EH (cell line): ENCODE data around the gene CDC37L1.

Experiments
- DNase-seq: peaks from one replicate; pipeline ENCODE4 v3.0.0-alpha.2; 2015; ENCODE audit warnings: low read depth

CDC37L1 gene

DNA sequence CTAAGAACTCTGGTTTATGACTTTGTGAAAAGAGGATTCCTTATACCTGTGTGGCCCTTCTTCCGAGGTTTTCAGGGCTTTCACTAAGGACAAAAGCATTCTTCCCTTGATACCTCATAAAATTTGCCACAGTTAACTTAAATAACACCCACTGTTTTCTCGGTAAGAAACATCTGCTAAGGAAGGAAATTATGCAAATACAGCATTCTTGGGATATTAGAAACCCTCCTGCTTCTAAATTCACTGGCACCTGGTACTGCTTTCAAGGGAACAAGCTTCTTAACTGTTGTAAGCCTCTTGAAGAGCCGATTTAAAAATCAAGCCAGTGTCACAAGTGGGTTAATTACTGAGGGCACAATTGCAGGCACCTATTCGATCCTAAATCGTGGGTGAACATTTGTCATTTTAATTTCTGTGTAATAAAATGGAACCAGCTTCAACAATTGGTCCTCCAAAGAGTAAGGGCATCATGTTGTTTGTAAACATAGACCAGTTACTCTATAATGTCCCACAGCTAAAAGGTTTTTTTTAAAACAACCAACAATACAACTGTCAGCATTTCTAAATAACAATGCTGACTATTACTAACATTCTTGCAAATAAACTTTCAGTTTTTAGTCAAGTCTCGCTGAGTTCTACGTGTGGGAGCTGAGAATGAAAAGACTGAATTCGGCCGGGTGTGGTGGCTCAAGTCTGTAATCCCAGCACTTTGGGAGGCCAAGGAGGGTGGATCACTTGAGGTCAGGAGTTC lies 35.1 kb downstream of the CDC37L1 start:
- DNase-seq, result peak; percentile 3

DNA sequence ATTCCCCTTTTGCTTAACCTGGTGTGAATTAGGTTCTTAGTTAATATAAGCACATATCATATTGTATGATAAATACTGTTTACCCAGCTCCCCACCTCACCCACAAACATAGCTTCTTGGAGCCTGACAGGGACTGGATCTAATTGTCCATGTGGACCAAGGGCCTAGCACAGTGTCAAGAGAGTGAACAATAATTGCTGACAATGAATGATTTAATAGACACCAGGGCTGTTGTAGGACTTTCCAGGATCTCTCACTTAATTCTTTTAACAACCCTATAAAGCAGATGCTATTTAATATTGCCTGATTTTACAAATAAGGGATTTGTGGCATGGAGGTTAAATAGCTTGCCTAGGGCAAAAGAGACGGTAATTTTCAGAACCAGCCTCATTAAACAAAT lies 36.8 kb downstream of the CDC37L1 start:
- DNase-seq, result no peak

DNA sequence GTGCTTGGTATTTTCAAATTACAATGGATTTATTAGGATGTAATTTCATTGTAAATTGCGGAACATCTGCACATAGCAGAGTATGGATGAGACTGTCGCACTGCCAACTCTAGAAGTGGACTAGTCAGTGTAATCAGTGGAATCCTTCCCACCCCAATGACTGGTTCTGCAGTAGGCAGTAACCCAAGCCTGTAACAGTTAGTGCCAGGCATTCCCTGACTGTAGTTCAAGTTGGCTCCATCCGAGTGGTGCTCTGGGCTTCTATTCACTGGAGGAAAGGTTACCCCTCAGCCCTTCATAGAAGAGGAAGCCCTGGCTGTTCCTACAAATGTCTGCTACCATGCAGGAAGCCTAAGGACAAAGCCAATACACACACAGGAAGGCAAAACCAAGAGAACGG lies 38.4 kb downstream of the CDC37L1 start:
- DNase-seq, result no peak

DNA sequence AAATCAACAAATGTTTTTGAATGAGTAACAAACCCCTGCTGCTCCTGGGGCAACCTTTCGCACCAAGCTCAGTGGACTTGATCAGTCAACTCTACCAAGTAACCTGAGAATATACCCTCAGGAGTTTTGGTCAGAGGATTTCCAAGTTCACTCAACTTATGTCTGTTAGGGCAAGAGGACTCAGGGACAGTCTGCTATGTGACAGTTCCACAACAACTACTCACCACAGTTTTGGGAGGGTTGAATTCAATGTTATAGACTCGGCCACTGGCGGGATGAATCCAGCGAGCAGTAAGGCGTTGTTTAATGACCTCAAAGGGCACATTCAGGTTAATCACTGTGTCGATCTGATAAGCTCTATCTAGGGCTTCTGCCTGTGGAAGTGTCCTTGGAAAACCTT lies 39.5 kb downstream of the CDC37L1 start:
- no peak for DNase-seq

DNA sequence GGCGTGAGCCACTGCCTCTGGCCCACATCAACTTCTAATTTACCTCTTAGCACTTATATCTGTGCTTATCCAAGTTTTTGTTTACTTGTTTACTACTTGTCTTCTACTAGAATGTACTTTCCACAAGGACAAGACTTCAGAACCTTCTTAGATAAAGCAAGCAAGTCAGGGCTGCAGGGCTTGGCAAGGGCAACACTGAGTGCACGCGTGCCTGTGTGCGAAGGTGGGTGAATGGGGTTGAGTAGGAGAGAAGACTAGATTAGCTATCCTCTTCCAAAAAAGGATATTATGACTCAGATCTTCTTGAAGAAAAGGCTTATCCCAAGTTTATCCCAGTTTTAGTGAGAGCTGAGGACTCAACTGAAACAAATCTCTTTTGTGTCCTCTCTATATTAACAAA lies 42.4 kb downstream of the CDC37L1 start:
- DNase-seq, result no peak

DNA sequence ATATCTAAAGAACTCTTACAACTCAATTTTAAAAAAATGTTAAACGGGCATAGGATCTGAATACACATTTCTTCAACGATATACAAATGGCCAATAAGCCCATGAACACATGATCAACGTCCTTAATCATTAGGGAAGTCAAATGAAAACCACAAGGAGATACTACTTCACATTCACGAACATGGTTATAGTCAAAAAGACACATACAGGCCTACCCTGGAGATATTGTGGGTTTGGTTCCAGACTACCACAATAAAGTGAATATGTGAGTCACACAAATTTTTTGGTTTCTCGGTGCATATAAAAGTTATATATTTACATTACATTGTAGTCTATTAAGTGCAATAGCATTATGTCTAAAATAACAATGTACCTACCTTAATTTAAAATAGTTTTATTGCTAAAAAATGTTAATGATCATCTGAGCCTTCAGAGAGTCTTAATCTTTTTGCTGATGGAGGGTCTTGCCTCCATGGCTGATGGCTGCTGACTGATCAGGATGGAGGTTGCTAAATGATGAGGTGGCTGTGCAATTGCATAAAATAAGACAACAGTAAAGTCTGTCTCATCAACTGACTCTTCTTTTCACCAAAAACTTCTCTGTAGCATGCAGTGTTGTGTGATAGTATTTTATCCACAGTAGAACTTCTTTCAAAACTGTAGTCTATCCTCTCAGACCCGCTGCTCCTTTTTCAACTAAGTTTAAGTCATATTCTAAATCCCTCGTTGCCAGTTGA lies 46.5 kb downstream of the CDC37L1 start:
- no peak for DNase-seq

DNA sequence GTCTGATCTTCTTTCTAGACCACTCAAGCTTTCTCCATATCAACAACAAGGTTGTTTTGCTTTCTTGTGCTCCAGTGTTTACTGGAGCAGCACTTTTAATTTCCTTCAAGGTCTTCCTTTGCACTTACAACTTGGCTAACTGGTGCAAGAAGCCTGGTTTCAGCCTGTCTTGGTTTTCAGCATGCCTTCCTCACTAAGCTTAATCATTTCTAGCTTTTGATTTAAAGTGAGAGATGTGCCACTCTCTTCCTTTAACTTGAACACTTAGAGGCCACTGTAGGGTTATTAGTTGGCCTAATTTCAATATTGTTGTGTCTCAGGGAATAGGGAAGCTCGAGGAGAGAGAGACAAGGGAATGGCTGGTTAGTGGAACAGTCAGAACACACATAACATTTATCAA lies 48.2 kb downstream of the CDC37L1 start:
- no peak for DNase-seq

DNA sequence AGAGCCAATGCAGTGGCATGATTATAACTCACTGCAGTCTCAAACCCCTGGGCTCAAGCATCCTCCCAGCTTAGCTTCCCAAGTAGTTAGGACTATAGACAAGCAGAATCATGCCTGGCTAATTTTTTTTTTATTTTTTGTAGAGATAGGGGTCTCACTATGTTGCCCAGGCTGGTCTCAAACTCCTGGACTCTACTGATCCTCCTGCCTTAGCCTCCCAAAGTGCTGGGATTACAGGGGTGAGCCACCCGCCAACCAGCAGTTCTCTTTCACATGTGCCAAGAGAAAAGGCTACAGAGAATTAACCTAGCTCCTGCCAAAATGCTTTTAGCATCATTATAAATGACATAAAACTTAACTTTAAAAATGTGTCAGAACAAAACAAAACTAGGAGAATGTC lies 53.5 kb downstream of the CDC37L1 start:
- no peak for DNase-seq

DNA sequence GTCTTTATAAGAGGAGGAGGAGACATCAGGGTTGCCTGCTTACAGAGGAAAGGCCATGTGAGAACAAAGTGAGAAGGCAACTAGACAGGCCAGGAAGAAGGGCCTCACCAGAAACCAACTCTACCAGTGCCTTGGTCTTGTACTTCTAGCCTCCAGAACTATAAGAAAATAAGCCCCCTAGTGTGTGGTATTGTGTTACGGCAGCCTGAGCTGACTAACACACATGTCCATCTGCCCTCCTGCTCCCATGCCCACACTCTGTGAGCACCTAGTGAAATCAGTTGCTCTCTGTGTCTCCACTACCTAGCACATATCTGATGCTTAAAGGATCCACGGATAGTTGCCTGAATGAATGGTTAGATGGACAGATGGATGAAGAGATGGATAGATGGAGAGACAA lies 54.8 kb downstream of the CDC37L1 start:
- peak; percentile 10 for DNase-seq

DNA sequence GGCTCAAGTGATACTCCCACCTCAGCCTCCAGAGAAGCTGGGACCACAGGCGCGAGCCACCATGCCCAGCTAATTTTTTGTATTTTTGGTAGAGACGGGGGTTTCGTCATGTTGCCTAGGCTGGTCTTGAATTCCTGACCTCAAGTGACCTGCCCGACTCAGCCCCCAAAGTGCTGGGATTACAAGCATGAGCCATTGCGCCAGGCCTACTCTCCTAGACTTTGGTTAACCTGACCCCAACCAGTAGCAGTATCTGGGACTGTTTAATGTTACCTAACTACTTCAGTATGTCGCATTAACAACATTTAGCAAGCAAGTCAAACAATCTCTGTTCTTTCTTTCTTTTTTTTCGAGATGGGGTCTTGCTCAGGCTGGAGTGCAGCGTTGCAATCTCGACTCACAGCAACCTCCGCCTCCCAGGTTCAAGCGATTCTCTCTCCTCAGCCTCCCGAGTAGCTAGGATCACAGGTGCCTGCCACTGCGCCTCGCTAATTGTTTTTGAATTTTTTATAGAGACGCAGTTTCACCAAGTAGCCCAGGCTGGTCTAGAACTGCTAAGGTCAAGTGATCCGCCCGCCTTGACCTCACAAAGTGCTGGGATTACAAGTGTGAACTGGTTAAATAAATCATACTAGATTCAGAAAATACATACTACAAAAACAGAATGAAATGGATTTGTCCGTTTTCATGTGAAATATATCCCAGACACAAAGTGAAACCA lies 59.7 kb downstream of the CDC37L1 start:
- DNase-seq, result no peak

DNA sequence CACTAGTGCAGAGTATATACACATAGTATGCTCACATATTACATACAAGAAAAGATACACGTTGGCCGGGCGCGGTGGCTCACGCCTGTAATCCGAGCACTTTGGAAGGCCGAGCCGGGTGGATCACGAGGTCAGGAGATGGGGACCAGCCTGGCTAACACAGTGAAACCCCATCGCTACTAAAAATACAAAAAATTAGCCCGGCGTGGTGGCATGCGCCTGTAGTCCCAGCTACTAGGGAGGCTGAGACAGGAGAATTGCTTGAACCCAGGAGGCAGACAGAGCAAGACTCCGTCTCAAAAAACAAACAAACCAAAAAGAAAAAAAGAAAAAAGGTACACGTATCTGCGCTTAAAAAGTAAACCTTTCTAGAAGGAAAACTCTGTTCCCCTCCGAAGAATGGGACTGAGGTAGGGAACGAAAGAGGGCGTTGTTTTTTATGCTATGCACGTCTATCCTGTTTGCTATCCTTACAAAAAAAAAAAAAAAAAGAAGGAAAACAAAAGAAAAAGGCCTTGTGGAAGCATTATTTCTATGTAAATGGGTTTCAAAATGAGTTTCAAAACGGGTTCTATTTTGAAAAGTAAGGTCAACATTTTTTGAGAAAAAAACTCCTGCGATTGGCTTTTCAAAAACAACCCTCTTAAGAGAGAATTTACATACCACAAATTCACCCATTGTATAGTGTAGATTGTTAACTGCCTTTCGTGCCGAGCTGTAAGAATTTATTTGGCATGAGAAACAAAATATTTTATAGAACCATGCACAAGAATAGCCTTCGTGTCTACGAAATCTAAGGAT lies 60.4 kb downstream of the CDC37L1 start:
- DNase-seq, result peak; percentile 58

DNA sequence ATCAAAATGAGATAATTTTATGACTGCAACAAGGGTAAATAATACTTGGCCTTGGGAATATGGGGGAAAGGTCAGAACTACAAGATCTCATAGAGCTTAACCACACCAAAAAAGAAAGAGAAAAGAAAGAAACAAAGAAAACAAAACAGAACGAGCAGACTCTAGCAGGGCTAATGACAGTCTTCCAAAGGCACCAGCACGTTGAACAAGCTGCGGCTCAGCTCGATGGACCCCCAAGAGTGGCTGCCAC lies 60.9 kb downstream of the CDC37L1 start:
- DNase-seq, result peak; percentile 37

DNA sequence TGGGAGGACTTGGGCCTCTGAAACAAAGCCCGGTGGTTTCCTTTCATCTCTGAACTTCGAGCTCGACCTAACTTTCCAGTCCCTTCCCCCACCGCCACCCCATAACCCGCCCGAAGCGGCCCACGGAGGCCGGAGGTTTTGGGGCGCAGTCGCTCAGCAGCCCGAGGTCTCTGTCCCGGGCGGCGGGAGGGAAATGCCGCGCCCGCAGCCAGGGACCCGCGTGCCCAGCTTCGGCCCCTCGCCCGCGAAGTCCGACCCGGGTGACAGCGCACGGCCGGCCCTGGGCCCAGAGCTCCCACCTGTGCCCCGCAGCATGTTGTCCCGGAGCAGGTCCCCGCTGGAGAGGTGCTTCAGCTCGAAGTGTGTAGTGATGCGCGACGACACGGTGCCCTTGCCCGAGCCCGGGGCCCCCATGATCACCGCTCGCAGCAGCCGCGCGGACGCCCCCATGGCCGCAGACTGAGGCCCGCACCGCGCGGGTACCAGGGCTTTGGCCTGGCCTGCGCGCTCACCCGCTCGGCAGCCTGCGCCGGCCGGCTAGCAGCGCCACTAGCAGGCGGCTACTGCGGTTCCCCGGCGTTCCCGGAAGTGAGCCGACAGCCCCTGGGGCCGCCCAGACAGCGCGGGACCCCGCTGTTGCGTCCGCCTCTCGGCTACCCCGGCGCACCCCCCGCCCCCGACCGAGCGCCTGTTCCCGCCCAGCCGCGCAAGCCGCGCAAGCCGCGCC lies 61.4 kb downstream of the CDC37L1 start, which contains the start of gene AK3:
TSS of gene AK3 (minus strand) at position 565 of the 727 bp plus-strand sequence. CDS start at position 450, 115 bp downstream.
- DNase-seq, result peak; percentile 89

DNA sequence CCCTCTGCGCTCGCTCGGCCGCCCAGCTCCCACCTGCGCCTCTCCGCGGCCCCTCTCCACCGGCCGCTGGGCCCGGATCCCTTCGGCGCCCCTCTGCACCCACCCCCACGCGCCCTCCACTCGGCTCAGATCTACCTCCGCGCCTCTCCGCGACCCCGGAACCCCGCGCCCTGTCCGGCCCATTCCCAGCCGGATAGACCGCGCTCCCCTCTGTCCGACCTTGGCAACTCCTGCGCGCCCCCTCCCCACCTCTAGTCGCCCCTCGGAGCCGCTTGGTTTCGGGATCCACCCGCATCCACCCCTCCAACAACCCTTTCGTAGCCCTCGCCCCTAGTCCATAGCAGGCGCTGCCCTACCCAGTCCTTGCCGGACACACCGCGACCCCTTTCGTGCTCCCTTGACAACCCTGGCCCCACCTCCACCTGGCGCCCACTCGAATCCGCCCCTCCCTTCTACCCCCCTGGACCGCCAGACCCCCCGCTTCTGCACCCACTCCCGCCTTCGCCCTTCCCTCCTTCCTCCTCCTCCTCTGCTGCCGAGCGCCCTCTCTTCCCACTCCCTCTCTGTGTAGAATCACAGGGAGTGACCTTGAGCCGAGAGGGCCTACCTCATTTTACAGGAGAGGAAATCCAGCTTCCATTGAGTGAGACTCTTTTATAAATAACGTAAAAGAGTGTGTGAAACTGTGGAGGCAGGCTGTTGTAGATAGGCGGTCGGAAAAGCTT lies 62.2 kb downstream of the CDC37L1 start:
- no peak for DNase-seq

DNA sequence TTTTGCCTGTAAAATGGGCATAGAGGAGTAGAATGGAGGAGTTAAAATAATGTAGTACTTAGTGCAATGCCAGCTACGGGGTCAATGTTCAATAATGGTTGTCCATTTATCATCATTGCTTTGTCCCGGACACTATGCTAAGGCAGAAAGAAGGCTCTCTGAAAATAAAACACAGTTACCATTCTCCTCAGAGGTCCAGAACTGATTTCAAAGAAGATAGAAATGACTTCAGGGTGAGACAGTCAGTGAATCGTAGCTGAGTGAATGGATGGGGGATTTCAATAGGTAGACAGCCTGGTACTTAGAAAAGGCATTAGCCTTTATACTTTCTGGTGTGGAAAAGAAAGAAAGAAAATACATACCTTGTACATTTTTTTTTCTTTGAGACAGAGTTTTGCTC lies 62.9 kb downstream of the CDC37L1 start:
- DNase-seq, result no peak

DNA sequence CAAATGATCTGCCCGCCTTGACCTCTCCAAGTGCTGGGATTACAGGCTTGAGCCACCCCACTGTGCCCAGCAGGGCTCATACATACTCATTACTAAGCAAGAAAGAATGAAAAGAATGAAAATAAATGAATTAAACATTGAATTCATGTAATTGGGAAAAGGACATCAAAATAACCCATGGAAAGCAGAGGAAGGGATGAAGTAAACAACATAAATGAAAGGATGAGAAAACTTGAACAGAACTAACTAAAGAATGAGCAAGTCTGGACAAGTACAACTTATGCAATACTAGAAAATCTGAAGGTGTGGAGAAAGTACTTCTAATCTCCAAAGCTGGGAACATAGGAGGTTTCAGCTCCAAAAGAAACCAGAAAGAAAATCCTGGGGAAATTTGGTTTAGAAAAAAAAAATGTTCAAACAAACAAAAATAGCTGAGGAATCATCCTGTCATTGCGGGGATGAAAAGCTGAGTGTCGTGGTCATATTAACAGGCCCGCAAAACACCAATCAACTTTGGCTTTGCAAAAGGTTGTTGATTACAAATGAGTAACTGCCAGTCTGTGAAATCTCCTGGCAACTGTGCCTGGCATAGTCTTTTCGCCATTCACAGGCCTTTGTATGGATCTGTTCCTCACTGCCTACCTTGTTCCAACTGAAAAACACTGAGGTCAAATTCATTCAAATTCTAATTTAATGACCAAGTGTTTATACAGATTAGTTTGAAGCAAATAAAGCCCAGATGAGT lies 63.9 kb downstream of the CDC37L1 start:
- DNase-seq, result peak; percentile 36

DNA sequence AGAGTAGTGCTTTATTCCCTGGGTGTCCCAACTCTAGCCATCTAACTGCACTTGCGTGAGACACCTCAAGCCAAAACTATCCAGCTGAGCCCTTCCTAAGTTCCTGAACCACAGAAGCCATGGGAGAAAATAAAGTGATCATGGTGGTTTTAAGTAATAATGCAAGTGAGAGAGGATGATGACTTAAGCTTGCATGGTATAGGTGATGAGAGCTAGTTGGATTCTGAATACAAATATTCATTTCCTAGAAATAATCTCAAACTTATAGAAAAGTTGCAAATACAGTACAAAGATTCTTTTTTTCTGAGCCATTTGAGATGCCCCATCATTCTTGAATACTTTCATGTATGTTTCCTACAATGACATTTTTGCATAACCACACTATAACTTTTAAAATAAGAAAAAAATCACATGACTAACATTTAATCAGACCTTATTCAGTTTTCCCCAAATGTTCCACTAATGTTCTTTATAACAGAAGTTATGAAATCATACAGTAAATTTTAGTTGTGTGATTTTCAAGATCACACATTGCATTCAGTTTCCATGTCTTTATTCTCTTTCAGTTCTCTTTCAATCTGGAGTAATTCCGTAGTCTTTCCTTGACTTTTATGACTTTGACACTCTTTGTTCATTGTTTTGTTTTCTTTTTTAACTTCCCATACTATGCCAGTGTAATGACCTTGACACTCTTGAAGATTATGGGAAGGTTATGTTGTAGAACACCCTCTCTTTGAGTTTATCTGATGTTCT lies 67.1 kb downstream of the CDC37L1 start:
- no peak for DNase-seq

DNA sequence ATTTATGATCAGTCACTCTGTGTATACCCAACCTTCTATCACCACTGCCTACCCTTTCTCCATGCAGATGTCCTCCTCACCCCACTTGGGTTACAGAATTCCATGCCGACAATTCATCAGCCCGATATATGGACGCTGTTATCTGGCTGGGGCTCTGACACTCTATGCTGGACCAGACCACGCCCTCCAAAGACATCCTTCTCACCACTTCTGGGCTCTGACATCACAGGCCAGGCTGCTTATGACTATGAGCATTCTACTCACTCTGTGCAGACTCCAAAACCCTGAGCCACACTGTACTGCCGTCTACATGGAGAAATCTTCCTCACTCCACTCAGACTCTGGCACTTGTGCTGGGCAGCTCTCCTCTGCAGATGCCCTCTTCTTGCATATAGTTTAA lies 69.2 kb downstream of the CDC37L1 start:
- no peak for DNase-seq

DNA sequence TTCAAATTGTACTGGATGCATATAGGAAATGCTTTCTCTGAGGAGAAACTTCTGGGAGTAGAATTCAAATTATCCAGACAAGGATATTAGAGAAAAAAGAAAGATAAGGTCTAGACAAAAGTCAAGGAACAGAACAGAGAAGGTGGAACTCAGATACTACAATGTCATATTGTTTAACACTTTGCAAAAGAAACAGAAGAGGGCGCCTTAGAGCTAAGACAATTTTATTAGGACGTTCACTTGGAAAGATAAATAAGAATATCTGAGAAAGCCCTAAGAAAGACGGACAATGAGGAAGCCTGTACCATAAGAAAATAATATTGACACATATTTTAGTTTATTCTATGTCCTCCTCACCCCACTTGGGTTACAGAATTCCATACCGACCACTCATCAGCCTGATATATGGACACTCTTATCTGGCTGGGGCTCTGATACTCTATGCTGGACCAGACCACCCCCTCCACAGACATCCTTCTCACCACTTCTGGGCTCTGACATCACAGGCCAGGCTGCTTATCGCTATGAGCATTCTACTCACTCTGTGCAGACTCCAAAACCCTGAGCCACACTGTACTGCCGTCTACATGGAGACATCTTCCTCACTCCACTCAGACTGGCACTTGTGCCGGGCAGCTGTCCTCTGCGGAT lies 70.8 kb downstream of the CDC37L1 start:
- DNase-seq, result peak; percentile 60
